ENCODE data around the gene CAMK1D. TPM values are rescaled to one million over a fixed set of nuclear protein-coding genes. Genes with fewer than 3 reads are reported as not detected.
A peak's percentile ranks its signal among the peaks of the same experiment; 100 is the strongest.

Gene CAMK1D
- total RNA-seq, 1 experiment from 2014 or later: 6.3 TPM

DNA sequence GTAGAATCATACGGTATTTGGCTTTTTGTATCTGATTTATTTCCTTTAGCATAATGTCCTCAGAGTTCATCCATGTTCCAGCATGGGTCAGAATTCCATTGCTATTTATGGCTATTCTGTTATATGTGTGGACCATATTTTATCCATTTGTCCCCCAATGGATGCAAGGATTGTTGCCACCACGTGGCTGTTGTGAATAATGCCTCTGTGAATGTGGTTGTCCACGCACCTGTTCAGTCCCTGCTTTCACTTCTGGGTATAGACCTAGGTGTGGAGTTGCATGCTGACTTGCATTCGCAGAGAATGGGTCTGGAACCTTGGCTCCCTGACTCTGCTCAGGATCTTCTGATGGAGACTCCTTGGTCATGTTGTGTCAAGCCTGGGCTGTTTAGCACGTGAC, 199.9 kb downstream of the CAMK1D start:
- no CpG with 5 or more reads among the region's 5 CpGs for WGBS (ENCODE audit: extremely low coverage, insufficient read length, low lambda C conversion rate)
- H2BK5ac ChIP-seq (ENCODE audit: insufficient read length, low read length): no peak overlapping the region
- no peak overlapping the region for H3K18ac ChIP-seq (ENCODE audit: insufficient read length, low read depth, low read length)
- no peak overlapping the region for H3K14ac ChIP-seq (ENCODE audit: insufficient read depth, low read length)
- no peaks in the 10 kb centered on the region for H4K20me1 ChIP-seq (ENCODE audit: control insufficient read depth, insufficient read depth, insufficient read length)
- H3K23me2 ChIP-seq (ENCODE audit: insufficient read length, low read depth, low read length, poor library complexity, severe bottlenecking): no peaks in the 10 kb centered on the region
- 0 out of 4 replicates have a peak, but pooled peaks cover 0 to 4% of the 10 kb centered on the region in 2 experiments for H3K4me1 Mint-ChIP-seq
- H3K4me3 Mint-ChIP-seq: no peak overlapping the region
- no peak overlapping the region for H4K8ac ChIP-seq (replicated peaks; ENCODE audit: insufficient read length, low read depth, low read length)
- H3K23ac ChIP-seq (ENCODE audit: insufficient read length, low read depth, low read length): no peak overlapping the region
- no peak for DNase-seq
- no peak overlapping the region for H3T11ph ChIP-seq (ENCODE audit: low read length)
- no peak overlapping the region; a peak in 1 of 7 replicates for H3K27ac Mint-ChIP-seq
- H4K91ac ChIP-seq (ENCODE audit: insufficient read length, low read depth, low read length): no peak overlapping the region
- no peaks in the 10 kb centered on the region for H3K79me1 ChIP-seq (ENCODE audit: insufficient read depth, low read depth, low read length, poor library complexity, severe bottlenecking)
- H3K9me3 ChIP-seq (ENCODE audit: control insufficient read depth, low read depth, low read length): no peaks in the 10 kb centered on the region
- no peaks in the 10 kb centered on the region; the same call in 1 of the 2 replicates for H3K27me3 Mint-ChIP-seq (ENCODE audit: low read depth)
- H2BK20ac ChIP-seq (ENCODE audit: low read depth, low read length, poor library complexity, severe bottlenecking): no peak overlapping the region
- no peak overlapping the region for H3K4ac ChIP-seq (ENCODE audit: low read depth, low read length)
- no peak overlapping the region for H3K9ac ChIP-seq (ENCODE audit: extremely low read depth, insufficient read length, low read length)
- H3K79me2 ChIP-seq (ENCODE audit: insufficient read depth, low read length): no peaks in the 10 kb centered on the region
- H3K27me3 ChIP-seq (ENCODE audit: insufficient read depth, low read length): no peaks in the 10 kb centered on the region
- no peak overlapping the region for H2BK120ac ChIP-seq (ENCODE audit: low read depth, low read length, poor library complexity, severe bottlenecking)
- H3K27ac ChIP-seq (ENCODE audit: insufficient read length, low read depth, low read length): no peak overlapping the region
- peaks cover 3 to 4% of the 10 kb centered on the region in 2 experiments; a peak in 3 of 5 replicates for H3K9me3 Mint-ChIP-seq
- H3K56ac ChIP-seq (ENCODE audit: insufficient read length, low read depth, low read length): no peak overlapping the region
- no peak overlapping the region for H2AFZ ChIP-seq (ENCODE audit: low read length)
- H3K4me1 ChIP-seq (ENCODE audit: insufficient read depth, low read length): no peaks in the 10 kb centered on the region
- peaks cover 0 to 11% (median 0%) of the 10 kb centered on the region in 3 experiments; a peak in 3 of 7 replicates for H3K36me3 Mint-ChIP-seq (ENCODE audit: insufficient read depth in 1 of 3, low read depth in 3 of 3)
- TF ChIP-seq, protein P1, sequence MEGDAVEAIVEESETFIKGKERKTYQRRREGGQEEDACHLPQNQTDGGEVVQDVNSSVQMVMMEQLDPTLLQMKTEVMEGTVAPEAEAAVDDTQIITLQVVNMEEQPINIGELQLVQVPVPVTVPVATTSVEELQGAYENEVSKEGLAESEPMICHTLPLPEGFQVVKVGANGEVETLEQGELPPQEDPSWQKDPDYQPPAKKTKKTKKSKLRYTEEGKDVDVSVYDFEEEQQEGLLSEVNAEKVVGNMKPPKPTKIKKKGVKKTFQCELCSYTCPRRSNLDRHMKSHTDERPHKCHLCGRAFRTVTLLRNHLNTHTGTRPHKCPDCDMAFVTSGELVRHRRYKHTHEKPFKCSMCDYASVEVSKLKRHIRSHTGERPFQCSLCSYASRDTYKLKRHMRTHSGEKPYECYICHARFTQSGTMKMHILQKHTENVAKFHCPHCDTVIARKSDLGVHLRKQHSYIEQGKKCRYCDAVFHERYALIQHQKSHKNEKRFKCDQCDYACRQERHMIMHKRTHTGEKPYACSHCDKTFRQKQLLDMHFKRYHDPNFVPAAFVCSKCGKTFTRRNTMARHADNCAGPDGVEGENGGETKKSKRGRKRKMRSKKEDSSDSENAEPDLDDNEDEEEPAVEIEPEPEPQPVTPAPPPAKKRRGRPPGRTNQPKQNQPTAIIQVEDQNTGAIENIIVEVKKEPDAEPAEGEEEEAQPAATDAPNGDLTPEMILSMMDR (conservative IDR thresholded peaks at IDR 0.05): peak; percentile 27
- no peak overlapping the region for H3K4me2 ChIP-seq (ENCODE audit: insufficient read depth, insufficient read length, low read length)
- no peak overlapping the region for H2BK15ac ChIP-seq (ENCODE audit: low read depth, low read length)
- H2AK5ac ChIP-seq (ENCODE audit: insufficient read length, low read length): no peak overlapping the region
- no peak overlapping the region for H2BK12ac ChIP-seq (ENCODE audit: insufficient read length, low read depth, low read length)
- H4K5ac ChIP-seq (ENCODE audit: insufficient read length, low read depth, low read length): no peak overlapping the region

Measured in H9 (cell line).